Ishikawa (cell line): ENCODE results near the gene ATAD2B.

Experiments used
- CEBPB ChIP-seq: IDR thresholded peaks from 2 replicates; pipeline ENCODE4 v1.6.1; 2012
- CREB1 ChIP-seq: IDR thresholded peaks from 2 replicates; pipeline ENCODE4 v1.6.1; 2012; ENCODE audit warnings: low read depth
- EGR1 ChIP-seq: IDR thresholded peaks from 2 replicates; pipeline ENCODE4 v1.6.1; 2012
- EP300 ChIP-seq: IDR thresholded peaks from 2 replicates; pipeline ENCODE4 v1.6.1; 2012; ENCODE audit warnings: borderline replicate concordance
- FOXM1 ChIP-seq: IDR thresholded peaks from 2 replicates; pipeline ENCODE4 v1.6.1; 2012; ENCODE audit warnings: low read depth, borderline replicate concordance
- MAX ChIP-seq: IDR thresholded peaks from 2 replicates; pipeline ENCODE4 v1.6.1; 2012
- NFIC ChIP-seq: IDR thresholded peaks from 2 replicates; pipeline ENCODE4 v1.6.1; 2012
- RAD21 ChIP-seq: IDR thresholded peaks from 2 replicates; pipeline ENCODE4 v1.6.1; 2012; ENCODE audit warnings: low read depth
- REST ChIP-seq: IDR thresholded peaks from 2 replicates; pipeline ENCODE4 v1.6.1; 2012; ENCODE audit warnings: low read depth, mild to moderate bottlenecking
- TAF1 ChIP-seq: IDR thresholded peaks from 2 replicates; pipeline ENCODE4 v1.6.1; 2012; ENCODE audit warnings: low read depth, mild to moderate bottlenecking
- TCF12 ChIP-seq: IDR thresholded peaks from 2 replicates; pipeline ENCODE4 v1.6.1; 2012; ENCODE audit warnings: low read depth
- TEAD4 ChIP-seq: IDR thresholded peaks from 2 replicates; pipeline ENCODE4 v1.6.1; 2012
- USF1 ChIP-seq: IDR thresholded peaks from 2 replicates; pipeline ENCODE4 v1.6.1; 2012
- YY1 ChIP-seq: IDR thresholded peaks from 2 replicates; pipeline ENCODE4 v1.6.1; 2012; ENCODE audit warnings: low read depth
- ZBTB7A ChIP-seq: IDR thresholded peaks from 2 replicates; pipeline ENCODE4 v1.6.1; 2012; ENCODE audit warnings: low read depth

The ATAD2B gene

GRCh38 chr2:23939987-23940717 is 13.2 kb upstream of the ATAD2B start, which contains the start of gene UBXN2A:
TSS of gene UBXN2A (plus strand) at chr2:23940463. CDS start at chr2:23958315, 17,852 bp downstream.
- peak; percentile 89 for TF ChIP-seq YY1
- peak; percentile 65; the same call in 1 of the 2 replicates for TF ChIP-seq TAF1
- TF ChIP-seq FOXM1: no peak
- TF ChIP-seq MAX: peak; percentile 37
- no peak for TF ChIP-seq NFIC
- no peak for TF ChIP-seq TEAD4
- no peak for TF ChIP-seq REST
- no peak for TF ChIP-seq TCF12
- TF ChIP-seq EGR1: no peak
- TF ChIP-seq RAD21: no peak

- no peak for TF ChIP-seq TEAD4
- TF ChIP-seq EGR1: no peak
- TF ChIP-seq ZBTB7A: no peak
Measured at GRCh38 chr2:23934259-23934658, 7.3 kb upstream of the ATAD2B start.

GRCh38 chr2:23926290-23926749 is 603 bp downstream of the ATAD2B start:
- 0 out of 2 replicates have a peak, but pooled peaks have one; percentile 29 for TF ChIP-seq ZBTB7A
- no peak for TF ChIP-seq NFIC

GRCh38 chr2:23925702-23926289 is 1.1 kb downstream of the ATAD2B start:
- no peak for TF ChIP-seq TCF12
- TF ChIP-seq FOXM1: no peak
- no peak for TF ChIP-seq TAF1
- no peak for TF ChIP-seq EP300
- TF ChIP-seq CREB1: no peak
- no peak for TF ChIP-seq YY1
- no peak for TF ChIP-seq REST
- TF ChIP-seq EGR1: no peak
- no peak for TF ChIP-seq USF1
- no peak for TF ChIP-seq TEAD4
- TF ChIP-seq CEBPB: no peak
- TF ChIP-seq ZBTB7A: no peak
- TF ChIP-seq NFIC: no peak
- TF ChIP-seq MAX: no peak
- TF ChIP-seq RAD21: no peak

GRCh38 chr2:23924589-23925359 is 2.1 kb downstream of the ATAD2B start:
- TF ChIP-seq MAX (no peak), TCF12 (no peak), EP300 (no peak), EGR1 (no peak), FOXM1 (no peak), RAD21 (no peak), CREB1 (no peak)
